BLaER1 treated with 17β-estradiol and CSF1 and Interleukin-3, amounts not matched to agents 10 nM and 100 nM (cell line): ENCODE measurements around the gene RFC2.
"Not testable (repeated sequence)": the region's sequence is repeated elsewhere in the genome, so short reads cannot be mapped to it uniquely, and the experiment has no call there.

Experiments
- H3K27ac ChIP-seq, 11 experiments: shearing (Covaris generic); formaldehyde crosslinking; 2 replicates each; pipeline ENCODE4 v1.8.1; 2022
- H3K27me3 ChIP-seq, 11 experiments: shearing (Covaris generic); formaldehyde crosslinking; 2 replicates each; pipeline ENCODE4 v1.8.1; 2022
- H3K36me3 ChIP-seq, 11 experiments: shearing (Covaris generic); formaldehyde crosslinking; 2 replicates each; pipeline ENCODE4 v1.8.1; 2022
- H3K4me1 ChIP-seq, 10 experiments: shearing (Covaris generic); formaldehyde crosslinking; 2 replicates each; pipeline ENCODE4 v1.8.1; 2022
- H3K4me2 ChIP-seq, 11 experiments: shearing (Covaris generic); formaldehyde crosslinking; 2 replicates each; pipeline ENCODE4 v1.8.1; 2022
- H3K4me3 ChIP-seq, 10 experiments: shearing (Covaris generic); formaldehyde crosslinking; 2 replicates each; pipeline ENCODE4 v1.8.1; 2022
- H3K9ac ChIP-seq, 11 experiments: shearing (Covaris generic); formaldehyde crosslinking; 2 replicates each; pipeline ENCODE4 v1.8.1; 2022
- H3K9me3 ChIP-seq, 11 experiments: shearing (Covaris generic); formaldehyde crosslinking; replicated peaks in 1 of 11; 2 replicates each; pipeline ENCODE4 v1.8.1; 2022
- H4K20me1 ChIP-seq, 11 experiments: shearing (Covaris generic); formaldehyde crosslinking; 2 replicates each; pipeline ENCODE4 v1.8.1; 2022
- Cebpa-rat ChIP-seq, 11 experiments: shearing (Covaris generic); IDR thresholded peaks; 2 replicates each; pipeline ENCODE4 v1.8.1; 2022

RFC2 gene

DNA sequence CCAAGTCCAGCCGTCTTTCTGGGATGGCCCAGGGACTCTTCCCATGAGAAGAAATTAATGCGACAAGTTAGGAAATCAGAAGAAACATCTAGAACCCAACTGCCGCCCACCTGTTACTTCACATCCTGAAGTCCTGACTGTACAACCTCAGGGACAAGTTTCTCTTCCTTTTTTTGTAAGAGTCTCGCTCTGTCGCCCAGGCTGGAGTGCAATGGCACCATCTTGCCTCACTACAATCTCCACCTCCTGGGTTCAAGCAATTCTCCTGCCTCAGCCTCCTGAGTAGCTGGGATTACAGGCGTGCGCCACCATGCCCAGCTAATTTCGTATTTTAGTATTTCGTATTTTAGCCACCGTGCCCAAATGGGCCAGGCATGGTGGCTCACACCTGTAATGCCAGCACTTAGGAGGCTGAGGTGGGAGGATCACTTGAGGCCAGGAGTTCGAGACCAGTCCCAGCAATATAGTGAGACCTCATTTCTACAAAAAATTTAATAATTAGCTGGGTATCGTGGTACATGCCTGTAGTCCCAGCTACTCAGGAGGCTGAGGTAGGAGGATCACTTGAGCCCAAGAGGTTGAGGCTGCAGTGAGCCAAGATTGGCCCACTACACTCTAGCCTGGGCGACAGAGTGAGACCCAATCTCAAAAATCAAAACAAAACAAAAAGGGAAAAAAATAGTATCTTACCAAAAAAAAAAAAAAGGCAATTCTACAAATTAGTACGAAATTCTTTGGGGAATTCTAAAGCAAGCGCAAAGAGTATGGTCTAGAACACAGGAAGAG lies 23.6 kb downstream of the RFC2 start:
- H3K36me3 ChIP-seq = peaks cover 40 to 95% (median 86%) of the 10 kb centered on the region in 11 experiments

DNA sequence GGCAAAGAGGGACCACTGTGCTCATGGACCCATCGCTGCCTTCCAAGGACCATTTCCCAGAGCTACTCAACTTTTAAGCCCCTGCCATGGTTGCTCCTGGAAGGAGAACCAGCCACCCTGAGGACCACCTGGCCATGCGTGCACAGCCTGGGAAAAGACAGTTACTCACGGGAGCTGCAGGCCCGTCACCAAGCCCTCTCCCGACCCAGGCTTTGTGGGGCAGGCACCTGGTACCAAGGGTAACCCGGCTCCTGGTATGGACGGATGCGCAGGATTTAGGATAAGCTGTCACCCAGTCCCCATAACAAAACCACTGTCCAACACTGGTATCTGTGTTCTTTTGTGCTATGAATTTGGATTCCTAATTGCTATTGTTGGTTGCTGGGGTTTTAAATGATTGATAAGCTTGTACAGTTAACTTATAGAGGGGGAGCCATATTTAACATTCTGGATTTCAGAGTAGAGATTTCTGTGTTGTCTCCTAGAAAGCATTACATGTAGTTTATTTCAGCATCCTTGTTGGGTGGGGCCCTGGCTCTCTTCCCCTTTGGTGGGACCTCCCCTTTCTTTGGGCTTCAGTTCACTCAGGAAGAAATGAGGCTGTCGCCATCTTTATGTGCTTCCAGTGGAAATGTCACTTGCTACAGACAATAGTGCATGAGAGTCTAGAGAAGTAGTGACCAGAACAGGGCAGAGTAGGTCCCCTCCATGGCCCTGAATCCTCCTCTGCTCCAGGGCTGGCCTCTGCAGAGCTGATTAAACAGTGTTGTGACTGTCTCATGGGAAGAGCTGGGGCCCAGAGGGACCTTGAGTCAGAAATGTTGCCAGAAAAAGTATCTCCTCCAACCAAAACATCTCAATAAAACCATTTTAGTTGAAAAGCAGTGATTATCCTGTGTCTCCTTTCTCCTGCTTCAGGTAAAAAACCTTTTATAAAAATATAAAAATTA lies 25.0 kb downstream of the RFC2 start:
- Histone ChIP-seq H4K20me1 (no peaks in the 10 kb centered on the region), H3K4me3 (peak overlapping the region in 5 of 10 experiments; percentile 0 to 31 (median 17); a peak in 5 of 20 replicates), H3K27me3 (no peaks in the 10 kb centered on the region), H3K27ac (peak overlapping the region; percentile 43 to 99 (median 97); a peak in 21 of 22 replicates), H3K4me2 (peak overlapping the region; percentile 63 to 90 (median 81)), H3K9me3 (peaks cover 0 to 16% (median 5%) of the 10 kb centered on the region in 11 experiments; a peak in 9 of 22 replicates), H3K4me1 (peaks cover 74 to 97% (median 85%) of the 10 kb centered on the region in 10 experiments), H3K9ac (peak overlapping the region in 9 of 11 experiments; percentile 56 to 77 (median 73); a peak in 18 of 22 replicates), H3K36me3 (peaks cover 40 to 95% (median 86%) of the 10 kb centered on the region in 11 experiments)
- no peak for TF ChIP-seq Cebpa-rat (IDR thresholded peaks at IDR 0.05)

More for the DNA sequence above, 23.6 kb downstream of the RFC2 start:
- H3K4me3 ChIP-seq = peak overlapping the region in 1 of 10 experiments; percentile 23; a peak in 1 of 20 replicates
- H3K9ac ChIP-seq = peak overlapping the region in 9 of 11 experiments; percentile 56 to 77 (median 73); a peak in 18 of 22 replicates
- no peaks in the 10 kb centered on the region for H3K27me3 ChIP-seq
- H3K4me1 ChIP-seq = peaks cover 66 to 97% (median 85%) of the 10 kb centered on the region in 10 experiments
- H3K27ac ChIP-seq = peak overlapping the region; percentile 33 to 99 (median 97); a peak in 21 of 22 replicates
- peak in 9 of 11 experiments; percentile 60 to 96 (median 93); a peak in 16 of 22 replicates for TF ChIP-seq Cebpa-rat (IDR thresholded peaks at IDR 0.05)
- peaks cover 0 to 16% (median 5%) of the 10 kb centered on the region in 11 experiments; a peak in 9 of 22 replicates for H3K9me3 ChIP-seq
- no peaks in the 10 kb centered on the region for H4K20me1 ChIP-seq
- H3K4me2 ChIP-seq = peak overlapping the region; percentile 63 to 90 (median 81)

DNA sequence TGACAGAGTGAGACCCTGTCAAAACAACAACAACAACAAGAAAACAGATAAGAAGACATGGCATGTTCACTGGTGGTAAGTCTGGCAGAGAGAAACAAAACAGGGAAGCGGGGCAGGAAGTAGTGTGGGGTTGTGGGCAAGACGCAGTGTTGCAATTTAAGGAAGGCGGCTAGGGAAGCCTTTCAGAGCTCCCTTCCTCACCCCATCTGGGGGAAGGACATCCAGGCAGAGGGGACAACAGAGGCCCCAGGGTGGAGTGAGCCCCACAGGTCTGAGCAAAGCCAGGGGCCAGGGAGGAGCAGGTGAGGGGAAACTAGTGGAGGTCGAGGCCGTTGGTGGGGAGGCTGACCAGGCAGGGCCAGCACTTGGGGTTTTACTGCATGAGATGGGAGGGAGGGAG lies 27.6 kb downstream of the RFC2 start:
- Histone ChIP-seq H3K9ac (peak overlapping the region in 10 of 11 experiments; percentile 51 to 87 (median 78); a peak in 19 of 22 replicates), H3K4me2 (peak overlapping the region; percentile 77 to 100 (median 92)), H3K27me3 (no peaks in the 10 kb centered on the region), H3K36me3 (peaks cover 34 to 95% (median 79%) of the 10 kb centered on the region in 11 experiments), H3K4me3 (peak overlapping the region in 5 of 10 experiments; percentile 3 to 46 (median 27); a peak in 3 of 20 replicates), H3K4me1 (peaks cover 91 to 100% (median 97%) of the 10 kb centered on the region in 10 experiments), H3K27ac (peak overlapping the region; percentile 53 to 99 (median 97); a peak in 21 of 22 replicates), H4K20me1 (no peaks in the 10 kb centered on the region), H3K9me3 (peaks cover 0 to 16% (median 5%) of the 10 kb centered on the region in 11 experiments; a peak in 9 of 22 replicates)
- TF ChIP-seq Cebpa-rat (IDR thresholded peaks at IDR 0.05) = peak; percentile 60 to 95 (median 92); a peak in 19 of 22 replicates

DNA sequence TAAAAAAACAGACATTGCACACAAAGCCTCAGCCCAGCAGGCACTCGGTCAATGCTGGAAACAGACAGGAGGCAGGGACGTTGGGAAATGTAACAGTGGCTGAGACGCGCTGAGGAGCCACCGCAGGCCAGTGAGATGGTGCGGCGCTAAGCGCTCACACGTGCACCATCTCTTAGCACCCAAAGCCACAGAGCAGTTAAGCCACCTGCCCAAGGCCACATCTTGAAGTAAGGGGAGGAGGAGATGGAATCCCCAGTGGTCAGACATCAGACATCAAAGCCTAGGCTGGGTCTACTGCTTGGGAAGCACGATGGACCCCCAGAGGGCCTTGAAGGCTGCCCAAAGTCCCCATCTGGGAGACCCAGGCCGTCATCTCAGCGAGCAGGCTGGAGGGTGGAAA lies 28.8 kb downstream of the RFC2 start:
- Histone ChIP-seq H3K9ac (peak overlapping the region in 10 of 11 experiments; percentile 10 to 87 (median 78); a peak in 17 of 22 replicates), H3K4me2 (peak overlapping the region; percentile 77 to 100 (median 92)), H3K9me3 (peaks cover 0 to 11% (median 5%) of the 10 kb centered on the region in 11 experiments; a peak in 8 of 22 replicates), H3K27me3 (no peaks in the 10 kb centered on the region), H3K27ac (peak overlapping the region; percentile 53 to 99 (median 97); a peak in 21 of 22 replicates), H4K20me1 (no peaks in the 10 kb centered on the region), H3K4me3 (no peak overlapping the region), H3K36me3 (peaks cover 38 to 94% (median 78%) of the 10 kb centered on the region in 11 experiments), H3K4me1 (peaks cover 85 to 100% (median 97%) of the 10 kb centered on the region in 10 experiments)
- peak in 6 of 11 experiments; percentile 14 to 83 (median 56); a peak in 6 of 22 replicates for TF ChIP-seq Cebpa-rat (IDR thresholded peaks at IDR 0.05)

DNA sequence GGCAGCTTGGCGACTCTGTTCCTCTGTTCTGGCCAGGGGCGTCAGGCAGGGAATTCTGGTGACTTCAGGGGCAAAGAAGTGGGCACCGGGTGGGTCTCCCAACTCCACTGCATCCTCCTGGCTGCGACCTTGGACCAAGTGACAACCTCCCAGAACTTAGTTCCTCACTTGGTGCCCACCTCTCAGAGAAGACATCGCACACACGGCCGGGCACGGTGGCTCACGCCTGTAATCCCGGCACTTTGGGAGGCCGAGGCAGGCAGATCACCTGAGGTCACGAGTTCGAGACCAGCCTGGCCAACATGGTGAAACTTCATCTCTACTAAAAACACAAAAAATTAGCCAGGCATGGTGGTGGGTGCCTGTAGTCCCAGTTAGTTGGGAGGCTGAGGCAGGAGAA lies 29.3 kb downstream of the RFC2 start:
- H3K4me2 ChIP-seq = peak overlapping the region; percentile 77 to 100 (median 92)
- H3K4me1 ChIP-seq = peaks cover 85 to 100% (median 97%) of the 10 kb centered on the region in 10 experiments
- peak overlapping the region in 10 of 11 experiments; percentile 66 to 99 (median 97); a peak in 19 of 22 replicates for H3K27ac ChIP-seq
- not testable (repeated sequence) for H4K20me1 ChIP-seq, H3K9me3 ChIP-seq, H3K27me3 ChIP-seq
- H3K36me3 ChIP-seq = peaks cover 38 to 95% (median 78%) of the 10 kb centered on the region in 11 experiments
- H3K9ac ChIP-seq = peak overlapping the region in 9 of 11 experiments; percentile 69 to 87 (median 79); a peak in 17 of 22 replicates
- peak overlapping the region in 6 of 10 experiments; percentile 21 to 56 (median 49); a peak in 6 of 20 replicates for H3K4me3 ChIP-seq

DNA sequence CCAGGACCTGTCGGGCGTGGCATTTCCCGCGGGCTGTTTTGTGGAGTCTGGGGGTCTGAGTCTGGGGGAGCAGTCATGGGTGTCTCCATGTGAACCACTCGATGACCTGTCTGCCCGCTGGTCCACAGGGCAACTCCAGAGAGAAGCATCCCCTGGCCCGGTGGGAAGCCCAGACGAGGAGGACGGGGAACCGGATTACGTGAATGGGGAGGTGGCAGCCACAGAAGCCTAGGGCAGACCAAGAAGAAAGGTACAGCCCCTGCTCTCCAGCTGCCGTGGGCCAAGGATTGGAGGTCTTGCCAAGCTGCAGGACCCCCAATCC lies 29.7 kb downstream of the RFC2 start:
- H3K4me1 ChIP-seq = peaks cover 85 to 100% (median 97%) of the 10 kb centered on the region in 10 experiments
- H4K20me1 ChIP-seq = no peaks in the 10 kb centered on the region; a peak in 1 of 22 replicates
- no peaks in the 10 kb centered on the region for H3K27me3 ChIP-seq
- peak overlapping the region in 7 of 10 experiments; percentile 21 to 56 (median 49); a peak in 11 of 20 replicates for H3K4me3 ChIP-seq
- H3K27ac ChIP-seq = peak overlapping the region in 10 of 11 experiments; percentile 66 to 99 (median 97); a peak in 19 of 22 replicates
- peak overlapping the region in 9 of 11 experiments; percentile 29 to 87 (median 79); a peak in 17 of 22 replicates for H3K9ac ChIP-seq
- peaks cover 38 to 95% (median 78%) of the 10 kb centered on the region in 11 experiments for H3K36me3 ChIP-seq
- H3K4me2 ChIP-seq = peak overlapping the region; percentile 77 to 100 (median 92)
- H3K9me3 ChIP-seq = peaks cover 0 to 3% (median 0%) of the 10 kb centered on the region in 11 experiments; a peak in 2 of 22 replicates
- TF ChIP-seq Cebpa-rat (IDR thresholded peaks at IDR 0.05) = no peak

DNA sequence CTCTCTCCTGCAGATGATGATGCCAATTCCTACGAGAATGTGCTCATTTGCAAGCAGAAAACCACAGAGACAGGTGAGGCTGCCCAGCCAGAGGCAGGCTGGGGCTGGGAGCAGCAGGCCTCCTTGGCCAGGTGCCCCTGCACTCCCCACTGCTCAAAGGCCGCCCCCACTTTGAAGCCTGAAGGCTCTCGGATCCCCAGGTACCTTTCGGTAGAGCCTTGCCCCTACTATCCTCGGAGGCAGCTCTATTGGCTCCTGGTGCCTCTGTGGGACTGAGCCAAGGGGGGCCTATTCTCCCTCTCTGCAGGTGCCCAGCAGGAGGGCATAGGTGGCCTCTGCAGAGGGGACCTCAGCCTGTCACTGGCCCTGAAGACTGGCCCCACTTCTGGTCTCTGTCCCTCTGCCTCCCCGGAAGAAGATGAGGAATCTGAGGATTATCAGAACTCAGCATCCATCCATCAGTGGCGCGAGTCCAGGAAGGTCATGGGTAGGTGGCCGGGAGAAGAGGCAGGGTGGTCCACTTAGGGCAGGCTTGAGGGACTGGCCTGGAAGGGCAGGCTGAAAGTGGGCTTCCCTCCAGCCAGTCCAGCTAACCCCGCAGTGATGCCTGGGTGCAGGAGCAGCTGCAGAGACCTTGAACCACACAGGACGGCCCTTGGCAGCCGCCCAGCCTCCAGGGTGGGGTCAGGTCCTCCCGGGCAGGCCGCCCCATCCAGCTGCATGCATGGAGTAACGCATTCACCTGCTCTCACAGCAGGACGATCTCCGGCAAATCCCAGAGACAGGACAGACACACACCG lies 30.3 kb downstream of the RFC2 start:
- peak overlapping the region in 10 of 11 experiments; percentile 66 to 99 (median 97); a peak in 18 of 22 replicates for H3K27ac ChIP-seq
- H3K9me3 ChIP-seq = no peaks in the 10 kb centered on the region
- no peak for TF ChIP-seq Cebpa-rat (IDR thresholded peaks at IDR 0.05)
- H3K4me3 ChIP-seq = peak overlapping the region in 7 of 10 experiments; percentile 21 to 56 (median 49); a peak in 13 of 20 replicates
- H3K36me3 ChIP-seq = peaks cover 38 to 95% (median 77%) of the 10 kb centered on the region in 11 experiments
- peak overlapping the region in 9 of 11 experiments; percentile 29 to 87 (median 79); a peak in 17 of 22 replicates for H3K9ac ChIP-seq
- no peaks in the 10 kb centered on the region; a peak in 1 of 22 replicates for H4K20me1 ChIP-seq
- no peaks in the 10 kb centered on the region for H3K27me3 ChIP-seq
- H3K4me1 ChIP-seq = peaks cover 85 to 100% (median 97%) of the 10 kb centered on the region in 10 experiments
- H3K4me2 ChIP-seq = peak overlapping the region; percentile 77 to 100 (median 92)
